SK-MEL-5 (cell line): ENCODE data around the gene IFI27L1. TPM values are rescaled to one million over a fixed set of nuclear protein-coding genes. Genes with fewer than 3 reads are reported as not detected.
A peak's percentile ranks its signal among the peaks of the same experiment; 100 is the strongest.

Experiments used
- DNase-seq: peaks from one replicate; pipeline ENCODE4 v3.0.0-alpha.2; 2016; ENCODE audit warnings: low read depth, low spot score
- in situ Hi-C: cut with HindIII; loops from 2 replicates; pipeline ENCODE4 v1.10.0; 2016; ENCODE audit warnings: low sequenced_read_pairs, high pct_unique_total_duplicates, low pct_unique_long_range_greater_than_20kb
- total RNA-seq: library from RNA; depleted of rRNA; stranded (reverse); fragments of >200 nt; shearing (Covaris generic); gene quantifications from 2 replicates; pipeline ENCODE4 v1.2.3, GENCODE V29; 2014

The IFI27L1 gene
- total RNA-seq, 1 experiment from 2014 or later, result 9.0 TPM

GRCh38 chr14:94120667-94121340 lies 39.7 kb downstream of the IFI27L1 start:
- peak; percentile 65 for DNase-seq

DNA sequence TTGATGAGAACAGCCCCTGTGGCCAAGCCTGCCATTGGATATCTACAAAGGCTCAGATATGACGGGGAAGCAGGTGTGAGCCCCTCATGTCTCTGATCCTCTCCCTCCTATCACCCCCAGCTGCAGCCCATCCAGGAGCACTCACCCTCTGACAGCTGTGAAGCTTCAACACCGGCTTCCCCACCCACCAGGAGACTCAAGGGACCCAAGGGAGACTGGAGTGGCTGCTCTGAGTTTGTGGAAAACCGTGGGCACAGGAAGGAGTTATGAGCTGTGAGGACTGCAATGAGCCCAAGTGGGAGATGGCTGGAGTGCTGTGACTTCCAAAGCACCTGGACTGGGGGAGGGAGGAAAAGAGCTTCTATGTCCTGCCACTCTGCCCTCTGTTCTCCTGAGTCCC lies 40.4 kb downstream of the IFI27L1 start:
- in situ Hi-C loops, result no loop called here

More at GRCh38 chr14:94120667-94121340, 39.7 kb downstream of the IFI27L1 start:
- in situ Hi-C loops, result no loop called here

GRCh38 chr14:94122438-94122837 lies 41.3 kb downstream of the IFI27L1 start:
- in situ Hi-C loops, result no loop called here
- no peak for DNase-seq

More for the DNA sequence above, 40.4 kb downstream of the IFI27L1 start:
- no peak for DNase-seq

- no peak for DNase-seq
- in situ Hi-C loops, result no loop called here
Measured at GRCh38 chr14:94123296-94123695, 42.2 kb downstream of the IFI27L1 start.

- in situ Hi-C loops, result no loop called here
- DNase-seq, result no peak
Measured at GRCh38 chr14:94123868-94124267, 42.8 kb downstream of the IFI27L1 start.

- in situ Hi-C loops, result no loop called here
Measured at GRCh38 chr14:94124582-94125377, 43.7 kb downstream of the IFI27L1 start.

DNA sequence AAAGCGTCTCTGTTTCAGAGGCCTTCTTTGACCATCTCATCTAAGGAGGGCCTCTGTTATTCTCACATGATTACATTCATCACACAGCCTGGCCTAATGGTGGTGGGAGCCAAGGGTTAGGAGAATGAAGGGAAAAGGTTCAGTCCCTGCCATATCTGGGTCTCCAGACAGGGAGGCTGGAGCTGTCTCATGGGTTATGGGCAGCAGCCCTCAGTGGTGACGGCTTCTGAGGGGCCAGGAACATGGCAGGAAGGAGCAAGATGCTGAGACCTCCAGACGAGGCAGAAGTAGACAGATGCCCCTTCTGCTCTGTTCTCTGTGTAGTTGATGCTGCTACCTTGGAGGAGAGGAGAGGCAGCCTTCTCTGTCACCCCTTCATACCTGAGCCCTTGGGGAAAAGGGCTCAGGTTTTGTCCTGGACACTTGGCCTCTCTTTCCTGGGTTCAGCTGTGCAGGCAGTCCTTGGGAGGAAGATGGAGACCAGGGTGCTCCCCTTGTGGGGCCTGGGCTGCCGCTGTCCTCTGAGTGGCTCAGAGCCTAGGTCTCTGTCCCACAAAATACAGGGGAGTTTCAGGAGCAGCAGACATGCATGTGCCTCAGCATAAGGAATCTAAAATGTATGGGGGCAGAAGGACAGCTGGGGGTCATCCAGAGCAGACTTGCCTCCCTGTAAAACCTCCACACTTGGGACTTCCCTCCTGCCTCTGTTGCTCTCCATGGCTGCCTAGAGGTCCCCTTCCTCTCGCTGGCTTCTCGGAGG lies 44.7 kb downstream of the IFI27L1 start:
- DNase-seq, result no peak
- in situ Hi-C loops, result no loop called here

More at GRCh38 chr14:94124582-94125377, 43.7 kb downstream of the IFI27L1 start:
- no peak for DNase-seq

- in situ Hi-C loops, result no loop called here
- DNase-seq, result no peak
Measured at GRCh38 chr14:94126419-94126677, 45.2 kb downstream of the IFI27L1 start.

DNA sequence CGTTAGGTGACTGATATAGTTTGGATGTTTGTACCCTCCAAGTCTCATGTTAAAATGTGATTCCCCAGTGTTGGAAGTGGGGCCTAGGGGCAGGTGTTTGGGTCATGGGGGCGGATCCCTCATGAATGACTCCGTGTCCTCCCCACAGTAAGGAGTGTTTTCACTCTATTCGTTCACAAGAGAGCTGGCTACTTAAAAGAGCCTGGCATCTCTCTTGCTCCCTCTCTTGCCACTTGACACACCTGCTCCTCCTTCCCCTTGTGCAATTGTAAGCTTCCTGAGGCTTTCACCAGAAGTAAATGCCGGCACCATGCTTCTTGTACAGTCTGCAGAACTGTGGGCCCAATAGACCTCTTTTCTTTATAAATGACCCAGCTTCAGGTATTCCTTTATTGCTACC lies 45.7 kb downstream of the IFI27L1 start:
- in situ Hi-C loops, result no loop called here
- DNase-seq, result no peak

DNA sequence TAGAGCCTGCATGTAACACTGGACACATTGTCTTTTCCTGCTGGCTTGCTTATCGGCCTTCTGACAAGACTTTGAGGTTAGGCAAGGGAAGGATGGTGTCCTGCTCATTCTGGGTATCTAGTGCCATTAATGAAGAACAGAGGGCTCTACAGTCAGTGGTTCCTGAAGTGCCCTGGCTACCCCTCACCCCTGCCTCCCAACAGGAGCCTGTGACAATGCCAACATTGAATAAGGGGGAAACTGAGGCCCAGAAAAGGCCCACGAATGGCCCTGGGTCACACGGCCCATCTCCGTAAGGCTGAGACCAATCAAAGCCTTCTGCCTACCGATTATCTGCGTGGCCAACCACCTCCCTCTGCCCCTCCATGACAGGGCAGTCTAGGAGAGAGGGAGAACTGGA lies 46.2 kb downstream of the IFI27L1 start:
- in situ Hi-C loops, result no loop called here
- no peak for DNase-seq

DNA sequence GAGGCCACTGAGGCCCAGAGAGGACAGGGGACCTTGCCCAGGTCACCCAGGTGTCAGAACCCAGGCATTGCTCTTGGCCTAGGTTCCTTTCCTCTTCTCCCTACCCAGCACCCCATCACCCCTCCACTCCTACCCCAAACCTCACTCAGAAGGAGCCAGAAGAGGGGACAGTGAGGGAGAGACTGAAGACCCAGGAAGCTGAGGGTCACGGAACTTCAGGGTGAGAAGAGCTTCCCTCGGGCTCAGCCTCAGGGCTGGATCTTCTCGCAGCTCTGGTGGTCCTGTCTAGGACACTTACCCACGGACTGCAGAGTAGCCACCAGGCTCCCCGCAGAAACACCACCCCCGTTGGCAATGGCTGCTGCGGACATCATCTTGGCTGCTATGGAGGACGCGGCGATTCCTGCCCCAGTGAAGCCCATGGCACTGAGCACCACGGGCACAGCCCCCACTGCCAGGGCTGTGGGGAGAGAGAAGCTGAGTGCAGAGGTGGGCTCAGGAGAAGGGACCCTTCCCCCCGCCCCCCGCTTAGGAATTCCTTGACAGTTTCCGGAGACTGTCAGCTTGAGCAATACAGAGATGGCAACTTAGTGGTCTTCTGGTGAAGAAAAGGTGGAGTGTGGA lies 47.2 kb downstream of the IFI27L1 start:
- no peak for DNase-seq
- in situ Hi-C loops, result no loop called here

- in situ Hi-C loops, result no loop called here
- DNase-seq, result peak; percentile 81
Measured at GRCh38 chr14:94129111-94129757, 48.1 kb downstream of the IFI27L1 start, which contains the start of gene IFI27L2. IFI27L2 (minus strand) TSS chr14:94129604; CDS start chr14:94129564, 40 bp downstream.

DNA sequence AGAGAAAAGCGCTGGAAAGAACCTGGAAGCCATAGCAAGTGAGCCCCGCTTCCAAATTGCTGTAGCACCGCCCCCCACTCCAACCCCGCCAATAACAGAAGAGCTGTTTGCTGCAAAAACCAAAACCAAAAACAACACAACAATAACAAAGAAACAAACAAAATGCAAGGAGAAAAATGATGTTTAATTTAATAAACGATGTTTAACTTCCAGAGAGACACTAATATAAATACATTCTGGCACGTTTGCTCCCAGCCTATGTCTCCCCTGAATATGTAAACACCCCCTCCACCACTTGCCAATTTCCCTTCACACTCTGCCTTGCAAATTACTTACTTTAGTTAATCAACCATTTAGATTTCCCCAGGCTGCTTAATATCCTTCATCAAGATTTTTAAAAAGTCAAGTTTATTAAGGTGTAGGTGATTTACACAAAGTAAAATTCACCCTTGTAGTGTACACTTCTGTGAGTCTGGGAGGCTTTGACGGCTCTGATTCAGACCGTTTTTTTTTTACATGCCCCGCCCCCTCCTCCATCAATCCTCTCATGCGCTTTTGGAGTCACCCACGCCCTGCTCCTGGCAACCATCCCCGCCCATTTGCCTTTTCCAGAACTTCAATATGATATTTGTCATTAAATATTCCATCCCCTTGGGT lies 48.8 kb downstream of the IFI27L1 start:
- DNase-seq, result peak; percentile 78
- in situ Hi-C loops, result no loop called here

- in situ Hi-C loops, result no loop called here
- peak; percentile 86 for DNase-seq
Measured at GRCh38 chr14:94132285-94132887, 51.3 kb downstream of the IFI27L1 start.

DNA sequence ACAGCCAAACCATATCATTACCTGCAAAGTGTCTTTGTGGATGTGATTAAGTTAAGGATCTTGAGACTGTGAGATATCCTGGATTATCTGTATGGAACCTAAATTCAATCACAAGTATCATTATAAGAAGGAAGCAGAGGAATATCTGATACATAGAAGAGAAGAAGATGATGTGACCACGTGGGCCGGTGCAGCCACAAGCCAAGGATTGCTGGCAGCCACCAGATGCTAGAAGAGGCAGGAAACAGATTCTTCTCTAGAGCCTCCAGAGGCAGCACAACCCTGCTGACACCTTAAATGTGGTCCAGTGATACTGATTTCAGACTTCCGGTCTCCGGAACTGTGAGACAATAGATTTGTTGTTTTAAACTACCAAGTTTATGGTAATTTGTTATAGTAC lies 54.4 kb downstream of the IFI27L1 start:
- in situ Hi-C loops, result no loop called here
- no peak for DNase-seq

GRCh38 chr14:94136575-94137331 lies 55.6 kb downstream of the IFI27L1 start:
- DNase-seq, result peak; percentile 92
- in situ Hi-C loops, result no loop called here
